ENCODE data around the gene PDX1.

PDX1 gene

GRCh38 chr13:27955014-27955591 is 35.3 kb downstream of the PDX1 start:
- H3K4me3 ChIP-seq (ENCODE audit: low read depth, low read length, poor library complexity, severe bottlenecking) = no peak overlapping the region

DNA sequence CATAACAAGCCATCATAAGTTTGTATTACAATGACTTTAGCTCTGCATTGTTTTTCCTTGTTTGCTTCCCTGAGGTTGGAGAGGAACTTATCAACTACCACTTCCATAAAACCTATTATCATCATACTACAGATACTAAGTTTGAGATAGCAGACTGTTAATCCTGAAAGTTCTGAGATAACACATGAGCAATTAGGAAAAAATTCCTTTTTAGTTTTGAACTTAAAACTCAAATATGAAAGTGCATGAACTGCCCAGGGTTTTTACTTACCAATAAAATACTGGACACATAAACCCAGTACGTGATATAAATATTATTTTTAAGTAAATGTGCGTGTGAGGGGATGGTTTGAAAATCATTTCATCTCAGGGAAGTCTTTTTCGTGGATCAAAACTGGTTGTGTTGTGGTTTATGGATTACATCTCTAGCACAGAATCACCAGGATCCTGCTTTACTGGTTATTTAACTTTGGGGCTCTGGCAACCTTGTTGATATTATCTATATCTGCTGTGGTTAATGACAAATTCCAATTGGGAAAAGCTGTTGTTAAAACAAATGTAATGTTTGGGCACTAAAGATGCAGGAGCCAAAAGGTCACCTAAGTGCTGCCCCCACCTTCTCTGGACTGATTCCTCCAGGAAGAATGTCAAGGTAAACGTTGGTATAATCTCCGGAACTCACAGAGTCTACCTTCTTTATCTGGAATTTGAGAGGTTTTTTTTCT is 36.9 kb downstream of the PDX1 start:
- Histone ChIP-seq H4K20me1 (ENCODE audit: insufficient read depth, low read length) (no peaks in the 10 kb centered on the region), H3K4me2 (ENCODE audit: low read length) (no peak overlapping the region), H3F3A (ENCODE audit: insufficient read depth, low read length) (no peaks in the 10 kb centered on the region), H3K4me3 (ENCODE audit: low read depth, low read length, poor library complexity, severe bottlenecking) (no peak overlapping the region), H3K36me3 (ENCODE audit: insufficient read depth, low read length) (no peaks in the 10 kb centered on the region), H3K27ac (ENCODE audit: low read depth, low read length, poor library complexity, severe bottlenecking) (no peak overlapping the region), H3K27me3 (ENCODE audit: insufficient read depth, low read length) (no peaks in the 10 kb centered on the region), H3K4me1 (ENCODE audit: insufficient read depth, low read length, severe bottlenecking) (peaks cover 7% of the 10 kb centered on the region), H3K9ac (ENCODE audit: low read length) (no peak overlapping the region), H3K79me2 (ENCODE audit: insufficient read depth, low read length) (no peaks in the 10 kb centered on the region), H3K9me2 (ENCODE audit: low read depth, low read length) (no peaks in the 10 kb centered on the region), H2AFZ (ENCODE audit: low read length) (no peak overlapping the region), H3K9me3 (ENCODE audit: low read length) (no peaks in the 10 kb centered on the region)
- TF ChIP-seq, protein P1, sequence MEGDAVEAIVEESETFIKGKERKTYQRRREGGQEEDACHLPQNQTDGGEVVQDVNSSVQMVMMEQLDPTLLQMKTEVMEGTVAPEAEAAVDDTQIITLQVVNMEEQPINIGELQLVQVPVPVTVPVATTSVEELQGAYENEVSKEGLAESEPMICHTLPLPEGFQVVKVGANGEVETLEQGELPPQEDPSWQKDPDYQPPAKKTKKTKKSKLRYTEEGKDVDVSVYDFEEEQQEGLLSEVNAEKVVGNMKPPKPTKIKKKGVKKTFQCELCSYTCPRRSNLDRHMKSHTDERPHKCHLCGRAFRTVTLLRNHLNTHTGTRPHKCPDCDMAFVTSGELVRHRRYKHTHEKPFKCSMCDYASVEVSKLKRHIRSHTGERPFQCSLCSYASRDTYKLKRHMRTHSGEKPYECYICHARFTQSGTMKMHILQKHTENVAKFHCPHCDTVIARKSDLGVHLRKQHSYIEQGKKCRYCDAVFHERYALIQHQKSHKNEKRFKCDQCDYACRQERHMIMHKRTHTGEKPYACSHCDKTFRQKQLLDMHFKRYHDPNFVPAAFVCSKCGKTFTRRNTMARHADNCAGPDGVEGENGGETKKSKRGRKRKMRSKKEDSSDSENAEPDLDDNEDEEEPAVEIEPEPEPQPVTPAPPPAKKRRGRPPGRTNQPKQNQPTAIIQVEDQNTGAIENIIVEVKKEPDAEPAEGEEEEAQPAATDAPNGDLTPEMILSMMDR (IDR thresholded peaks at IDR 0.05; ENCODE audit: low read length) = no peak
- TF ChIP-seq EZH2 (IDR thresholded peaks at IDR 0.05; ENCODE audit: borderline replicate concordance, low read length) = no peak

More at GRCh38 chr13:27955014-27955591, 35.3 kb downstream of the PDX1 start:
- Histone ChIP-seq H2AFZ (ENCODE audit: low read length) (no peak overlapping the region), H3K27ac (ENCODE audit: low read depth, low read length, poor library complexity, severe bottlenecking) (no peak overlapping the region), H3K9me3 (ENCODE audit: low read length) (no peaks in the 10 kb centered on the region), H3K9ac (ENCODE audit: low read length) (no peak overlapping the region), H3K36me3 (ENCODE audit: insufficient read depth, low read length) (no peaks in the 10 kb centered on the region), H3K9me2 (ENCODE audit: low read depth, low read length) (no peaks in the 10 kb centered on the region), H4K20me1 (ENCODE audit: insufficient read depth, low read length) (no peaks in the 10 kb centered on the region), H3K4me2 (ENCODE audit: low read length) (no peak overlapping the region), H3F3A (ENCODE audit: insufficient read depth, low read length) (no peaks in the 10 kb centered on the region), H3K4me1 (ENCODE audit: insufficient read depth, low read length, severe bottlenecking) (peaks cover 7% of the 10 kb centered on the region), H3K27me3 (ENCODE audit: insufficient read depth, low read length) (no peaks in the 10 kb centered on the region), H3K79me2 (ENCODE audit: insufficient read depth, low read length) (no peaks in the 10 kb centered on the region)
- TF ChIP-seq, protein P1 (IDR thresholded peaks at IDR 0.05; ENCODE audit: low read length) = no peak
- no peak for TF ChIP-seq EZH2 (IDR thresholded peaks at IDR 0.05; ENCODE audit: borderline replicate concordance, low read length)

DNA sequence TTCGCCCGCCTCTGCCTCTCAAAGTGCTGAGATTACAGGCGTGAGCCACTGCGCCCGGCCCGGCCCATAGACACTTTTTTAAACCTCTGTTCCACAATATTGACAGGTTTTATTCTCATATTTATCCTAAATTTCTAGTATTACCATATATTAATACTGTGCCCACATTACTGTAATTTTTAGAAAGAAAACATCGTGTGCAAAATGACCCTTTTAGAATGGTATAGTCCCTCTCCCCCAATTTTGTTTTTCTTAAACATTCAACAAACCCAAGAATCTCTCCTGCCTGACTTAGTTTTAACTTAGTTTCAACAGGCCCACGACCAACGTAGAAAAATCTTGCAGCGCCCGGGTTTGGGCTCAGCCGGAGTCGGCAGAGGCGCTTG is 40.2 kb downstream of the PDX1 start:
- no peaks in the 10 kb centered on the region for H3K27me3 ChIP-seq (ENCODE audit: insufficient read depth, low read length)
- no peak overlapping the region for H3K27ac ChIP-seq (ENCODE audit: low read depth, low read length, poor library complexity, severe bottlenecking)
- TF ChIP-seq, protein P1 (IDR thresholded peaks at IDR 0.05; ENCODE audit: low read length) = no peak
- no peak for TF ChIP-seq EZH2 (IDR thresholded peaks at IDR 0.05; ENCODE audit: borderline replicate concordance, low read length)
- H3K79me2 ChIP-seq (ENCODE audit: insufficient read depth, low read length) = no peaks in the 10 kb centered on the region
- H3K9me3 ChIP-seq (ENCODE audit: low read length) = no peaks in the 10 kb centered on the region
- H3K4me3 ChIP-seq (ENCODE audit: low read depth, low read length, poor library complexity, severe bottlenecking) = no peak overlapping the region
- H3K4me2 ChIP-seq (ENCODE audit: low read length) = no peak overlapping the region
- H4K20me1 ChIP-seq (ENCODE audit: insufficient read depth, low read length) = no peaks in the 10 kb centered on the region
- H3K9me2 ChIP-seq (ENCODE audit: low read depth, low read length) = no peaks in the 10 kb centered on the region
- H3K4me1 ChIP-seq (ENCODE audit: insufficient read depth, low read length, severe bottlenecking) = no peaks in the 10 kb centered on the region
- H3K36me3 ChIP-seq (ENCODE audit: insufficient read depth, low read length) = no peaks in the 10 kb centered on the region
- no peak overlapping the region for H2AFZ ChIP-seq (ENCODE audit: low read length)
- H3F3A ChIP-seq (ENCODE audit: insufficient read depth, low read length) = no peaks in the 10 kb centered on the region
- no peak overlapping the region for H3K9ac ChIP-seq (ENCODE audit: low read length)
